LNCaP clone FGC (cell line): Measurements from ENCODE around the gene C1QTNF12.

Experiments used
- DNase-seq: peaks from one replicate; pipeline ENCODE4 v3.0.0-alpha.2; 2011; ENCODE audit warnings: low read depth
- H3K4me3 ChIP-seq: 2 replicates; pipeline ENCODE4 v1.5.1; 2011; ENCODE audit warnings: mild to moderate bottlenecking, low read depth, low read length, control low read depth
- TF ChIP-seq, protein P1 (sequence below): IDR thresholded peaks from 2 replicates; pipeline ENCODE4 v1.5.1; 2012; ENCODE audit warnings: mild to moderate bottlenecking; ENCODE audit not compliant: control insufficient read depth, insufficient read depth; ENCODE audit errors: extremely low read depth

C1QTNF12 gene

DNA sequence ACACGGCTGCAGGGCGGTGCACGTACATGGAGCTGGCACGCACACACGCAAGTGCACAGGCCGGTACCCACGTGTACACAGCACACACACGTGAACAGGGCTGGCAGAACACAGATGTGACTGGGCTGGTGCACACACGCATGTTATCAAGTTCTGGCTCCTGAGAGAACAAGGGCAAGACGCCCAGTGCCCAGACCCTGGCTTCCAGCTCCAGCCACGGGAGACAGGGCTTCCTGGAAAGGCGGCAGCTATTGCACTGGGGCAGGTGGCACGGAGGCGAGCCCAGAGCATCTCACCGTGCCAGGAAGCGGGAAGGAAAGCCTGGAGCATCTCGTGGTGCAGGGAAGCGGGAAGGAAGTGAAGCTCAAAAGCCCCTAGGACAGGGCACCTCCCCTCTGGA lies 20.6 kb downstream of the C1QTNF12 start:
- TF ChIP-seq, protein P1, sequence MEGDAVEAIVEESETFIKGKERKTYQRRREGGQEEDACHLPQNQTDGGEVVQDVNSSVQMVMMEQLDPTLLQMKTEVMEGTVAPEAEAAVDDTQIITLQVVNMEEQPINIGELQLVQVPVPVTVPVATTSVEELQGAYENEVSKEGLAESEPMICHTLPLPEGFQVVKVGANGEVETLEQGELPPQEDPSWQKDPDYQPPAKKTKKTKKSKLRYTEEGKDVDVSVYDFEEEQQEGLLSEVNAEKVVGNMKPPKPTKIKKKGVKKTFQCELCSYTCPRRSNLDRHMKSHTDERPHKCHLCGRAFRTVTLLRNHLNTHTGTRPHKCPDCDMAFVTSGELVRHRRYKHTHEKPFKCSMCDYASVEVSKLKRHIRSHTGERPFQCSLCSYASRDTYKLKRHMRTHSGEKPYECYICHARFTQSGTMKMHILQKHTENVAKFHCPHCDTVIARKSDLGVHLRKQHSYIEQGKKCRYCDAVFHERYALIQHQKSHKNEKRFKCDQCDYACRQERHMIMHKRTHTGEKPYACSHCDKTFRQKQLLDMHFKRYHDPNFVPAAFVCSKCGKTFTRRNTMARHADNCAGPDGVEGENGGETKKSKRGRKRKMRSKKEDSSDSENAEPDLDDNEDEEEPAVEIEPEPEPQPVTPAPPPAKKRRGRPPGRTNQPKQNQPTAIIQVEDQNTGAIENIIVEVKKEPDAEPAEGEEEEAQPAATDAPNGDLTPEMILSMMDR, result no peak
- DNase-seq, result no peak
- H3K4me3 ChIP-seq, result no peak overlapping the region

DNA sequence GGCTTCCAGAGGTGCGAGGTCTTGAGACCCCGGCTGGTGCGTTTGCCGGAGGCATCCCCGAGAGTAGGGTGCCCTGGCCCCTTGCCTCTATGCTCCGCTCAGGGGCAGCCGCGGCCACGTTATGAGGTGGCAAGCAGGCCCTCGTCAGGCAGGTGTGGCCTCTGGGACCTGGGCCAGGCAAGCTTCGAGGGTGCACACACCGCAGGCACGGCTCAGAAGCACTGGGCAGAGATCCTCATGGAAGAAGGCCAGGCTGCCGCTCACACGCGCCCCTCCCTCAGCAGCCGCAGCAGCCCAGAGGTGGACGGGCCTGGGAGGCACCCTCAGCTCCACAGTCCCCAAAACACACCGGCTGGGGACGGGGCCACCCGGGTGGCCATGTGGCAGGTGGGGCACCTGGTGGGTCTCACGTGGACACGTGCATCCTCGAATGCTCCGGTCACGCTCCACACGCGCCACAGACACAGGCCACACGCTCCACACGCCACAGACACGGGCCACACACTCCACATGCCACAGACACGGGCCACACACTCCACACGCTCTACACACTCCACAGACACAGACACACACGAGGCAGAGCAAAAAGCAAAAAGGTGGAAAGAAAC lies 21.2 kb downstream of the C1QTNF12 start:
- TF ChIP-seq, protein P1, result no peak
- DNase-seq, result no peak
- H3K4me3 ChIP-seq, result no peak overlapping the region

DNA sequence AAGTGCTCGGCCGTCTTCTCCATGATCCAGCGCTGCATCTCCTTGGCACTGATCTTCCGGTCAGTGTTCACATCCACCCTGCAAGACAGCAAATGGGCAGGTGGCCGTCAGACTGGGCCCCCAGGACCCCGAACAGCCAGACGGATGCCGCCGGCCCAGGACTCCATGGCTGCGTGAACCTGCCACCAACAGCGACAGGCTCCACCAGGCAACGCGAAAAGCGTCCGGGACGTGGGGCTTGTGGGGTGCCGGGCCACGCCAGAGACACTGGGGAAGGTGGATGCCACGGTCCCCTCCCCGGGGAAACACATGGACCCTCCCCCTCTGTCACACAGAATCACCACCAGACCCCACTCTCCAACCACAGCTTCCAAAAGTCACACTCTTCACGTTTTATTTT lies 22.6 kb downstream of the C1QTNF12 start:
- H3K4me3 ChIP-seq, result no peak overlapping the region
- TF ChIP-seq, protein P1, result no peak
- DNase-seq, result no peak

DNA sequence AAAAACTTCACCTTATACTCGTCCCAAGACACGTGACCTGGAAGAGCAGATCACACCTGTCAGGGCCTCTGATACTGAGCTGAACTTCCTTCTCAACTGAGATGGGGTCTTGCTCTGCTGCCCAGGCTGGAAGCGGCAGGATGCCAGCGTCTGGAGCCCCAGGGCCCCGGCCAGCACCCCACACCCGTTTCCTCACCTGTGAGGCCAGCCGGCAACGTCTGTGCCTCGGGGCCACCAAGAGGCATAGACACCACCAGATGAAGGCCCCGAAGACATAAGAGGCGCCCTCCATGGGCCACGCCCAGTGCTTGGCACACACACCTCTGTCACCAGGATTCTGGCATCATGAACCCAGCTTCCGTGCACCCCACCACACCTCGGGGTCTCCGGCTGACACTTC lies 23.2 kb downstream of the C1QTNF12 start:
- no peak for DNase-seq
- H3K4me3 ChIP-seq, result no peak overlapping the region
- TF ChIP-seq, protein P1, result no peak

DNA sequence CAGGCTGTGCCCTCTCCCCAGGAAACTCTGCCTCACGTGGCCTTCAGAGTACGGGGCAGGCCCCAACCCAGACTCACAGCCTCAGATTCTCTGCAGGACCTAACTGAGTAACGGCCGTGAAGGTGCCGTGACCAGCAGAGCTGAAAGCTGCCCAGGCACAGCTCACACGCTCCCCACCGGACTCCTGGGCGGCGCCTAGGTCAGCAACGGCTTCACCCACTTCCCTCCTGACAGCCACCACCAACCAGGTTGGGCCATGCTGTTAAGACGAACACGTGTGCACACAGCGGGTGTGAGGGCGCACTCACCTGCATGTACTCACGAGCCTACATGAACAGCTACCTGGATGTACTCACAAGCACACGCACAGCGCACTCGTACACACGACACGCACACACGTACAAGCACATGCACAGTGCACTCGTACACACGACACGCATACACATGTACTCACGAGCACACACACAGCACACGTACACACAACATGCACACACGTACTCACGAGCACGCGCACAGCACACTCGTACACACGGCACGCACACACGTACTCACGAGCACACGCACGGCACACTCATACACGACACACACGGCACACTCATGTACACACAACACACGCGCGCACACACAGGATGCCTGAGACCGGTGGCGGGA lies 23.8 kb downstream of the C1QTNF12 start:
- TF ChIP-seq, protein P1, result no peak
- DNase-seq, result no peak

DNA sequence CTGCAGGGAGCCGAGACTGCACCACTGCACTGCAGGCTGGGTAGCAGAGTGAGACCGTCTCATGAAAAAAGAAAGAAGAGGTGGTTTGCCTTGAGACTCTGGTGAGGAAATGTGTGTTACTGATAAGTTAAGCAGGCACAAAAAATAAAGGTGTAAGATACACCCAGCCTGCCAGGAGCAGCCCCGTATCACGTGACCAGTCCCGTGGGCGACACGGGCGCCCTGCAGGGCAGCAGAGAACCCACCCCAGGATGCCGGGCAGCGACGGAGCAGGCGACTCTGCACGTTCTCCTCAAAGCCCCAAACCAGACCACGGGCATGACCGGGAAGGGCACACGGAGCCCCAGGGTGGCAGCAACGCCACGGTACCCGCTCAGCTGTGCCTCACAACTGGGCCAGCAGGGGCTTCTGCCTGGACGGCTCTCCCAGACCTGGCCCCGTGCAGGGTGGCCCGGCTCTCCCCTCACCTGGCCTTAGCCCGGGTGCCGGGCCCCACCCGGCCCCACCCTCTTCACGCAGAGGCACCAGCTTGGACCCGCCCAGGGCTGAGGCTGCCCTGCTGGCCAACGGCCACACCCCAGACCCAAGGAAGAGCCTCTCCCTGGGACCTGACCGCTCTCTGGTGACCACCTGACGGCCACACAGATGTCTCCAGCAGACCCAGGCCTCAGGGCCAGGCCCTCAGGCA lies 24.5 kb downstream of the C1QTNF12 start:
- no peak overlapping the region for H3K4me3 ChIP-seq
- TF ChIP-seq, protein P1, result no peak
- DNase-seq, result no peak

More for the DNA sequence above, 23.8 kb downstream of the C1QTNF12 start:
- H3K4me3 ChIP-seq, result no peak overlapping the region
